Erythroblast (primary cell): Measurements from ENCODE around the gene USP10.

Experiments used
- GATA1 ChIP-seq: IDR thresholded peaks from 2 replicates; pipeline ENCODE4 v1.6.1; 2011; ENCODE audit warnings: low read depth, mild to moderate bottlenecking, control low read depth, low read length, moderate library complexity
- POLR2A ChIP-seq: IDR thresholded peaks from 2 replicates; pipeline ENCODE4 v1.6.1; 2011; ENCODE audit warnings: mild to moderate bottlenecking, low read length

GRCh38 chr16:84817613-84818012 lies 117.8 kb downstream of the USP10 start:
- TF ChIP-seq POLR2A (no peak), GATA1 (no peak)
